NCI-H2227 (cell line): Measurements from ENCODE around the gene SLC15A1.
"Not testable (repeated sequence)": the region's sequence is repeated elsewhere in the genome, so short reads cannot be mapped to it uniquely, and the experiment has no call there.

Source experiments
- DNase-seq: peaks from one replicate; lab custom pipeline; 2025; ENCODE audit not compliant: unreplicated experiment; lab: John Stamatoyannopoulos, UW

SLC15A1 gene

GRCh38 chr13:98664510-98664909 is 88.0 kb downstream of the SLC15A1 start:
- no peak for DNase-seq

- DNase-seq: no peak
Measured at GRCh38 chr13:98664047-98664446, 88.4 kb downstream of the SLC15A1 start.

GRCh38 chr13:98658131-98658530 is 94.3 kb downstream of the SLC15A1 start:
- no peak for DNase-seq

GRCh38 chr13:98657506-98658085 is 94.9 kb downstream of the SLC15A1 start:
- DNase-seq: no peak

DNA sequence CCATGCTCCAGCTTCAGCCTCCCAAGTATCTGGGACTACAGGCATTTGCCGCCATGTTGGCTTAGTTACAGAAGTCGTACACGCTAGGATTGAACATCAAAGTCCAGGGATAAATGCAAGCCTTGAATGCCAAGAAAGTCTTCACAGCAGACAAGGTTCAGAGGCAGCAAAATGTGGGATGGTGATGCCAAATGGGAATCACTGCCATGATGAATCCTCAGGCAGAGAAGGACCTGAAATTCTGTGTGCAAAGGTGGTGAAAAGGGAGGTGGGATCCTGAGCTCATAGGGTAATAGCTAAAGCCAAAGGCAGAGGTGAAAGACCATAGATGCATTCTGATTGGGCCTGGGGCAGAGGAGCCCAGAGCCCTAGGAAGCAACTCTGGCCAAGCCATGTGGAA is 96.2 kb downstream of the SLC15A1 start:
- no peak for DNase-seq

DNA sequence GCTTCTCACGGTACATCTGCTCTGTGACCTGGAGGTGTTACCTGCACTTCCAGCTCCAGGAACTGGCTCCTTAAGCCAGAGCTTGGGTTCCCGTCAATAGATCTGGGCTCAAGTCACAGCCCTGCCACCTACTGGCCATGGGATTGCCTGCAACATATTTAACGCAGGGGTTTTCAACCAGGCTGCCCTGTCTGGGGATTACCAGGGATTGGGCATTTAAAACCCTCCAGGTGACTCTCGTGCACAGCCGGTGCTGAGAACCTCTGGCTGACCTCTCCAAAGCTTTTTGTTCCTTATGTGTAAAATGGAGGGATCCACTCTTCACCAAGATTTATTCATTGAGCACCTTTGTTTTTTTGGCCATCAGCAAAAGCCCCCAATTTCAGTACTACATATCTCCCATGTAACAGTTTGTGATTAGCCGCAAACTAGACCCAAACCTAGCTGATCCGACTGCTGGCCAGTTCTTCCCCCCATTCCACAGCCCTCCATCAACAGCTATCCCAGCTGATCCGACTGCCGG is 98.9 kb downstream of the SLC15A1 start:
- DNase-seq: peak; percentile 79

GRCh38 chr13:98652721-98653462 is 99.6 kb downstream of the SLC15A1 start:
- DNase-seq: no peak

- no peak for DNase-seq
Measured at GRCh38 chr13:98652276-98652675, 100.2 kb downstream of the SLC15A1 start.

- DNase-seq: no peak
Measured at GRCh38 chr13:98651744-98652143, 100.7 kb downstream of the SLC15A1 start.

GRCh38 chr13:98650396-98651107 is 101.9 kb downstream of the SLC15A1 start:
- no peak for DNase-seq

DNA sequence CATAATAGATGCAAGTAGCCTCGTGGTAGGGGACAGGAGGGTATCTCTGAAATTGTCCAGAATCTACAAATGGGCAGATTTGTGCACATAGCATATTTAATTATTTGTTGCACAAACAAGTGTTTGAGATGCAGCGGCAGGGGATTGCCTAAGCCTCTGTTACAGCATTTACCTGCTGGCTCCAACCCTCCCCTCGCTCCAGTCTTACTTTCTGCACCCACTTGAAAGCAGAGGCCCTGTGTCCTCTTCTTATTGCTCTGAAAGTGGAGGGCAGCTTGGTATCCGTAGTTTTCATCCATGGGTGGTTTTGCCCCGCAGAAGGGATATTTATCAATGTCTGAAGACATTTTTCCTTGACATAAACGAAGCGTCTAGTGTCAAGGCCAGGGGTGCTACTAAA is 102.6 kb downstream of the SLC15A1 start:
- no peak for DNase-seq

GRCh38 chr13:98648686-98649085 is 103.8 kb downstream of the SLC15A1 start:
- no peak for DNase-seq

DNA sequence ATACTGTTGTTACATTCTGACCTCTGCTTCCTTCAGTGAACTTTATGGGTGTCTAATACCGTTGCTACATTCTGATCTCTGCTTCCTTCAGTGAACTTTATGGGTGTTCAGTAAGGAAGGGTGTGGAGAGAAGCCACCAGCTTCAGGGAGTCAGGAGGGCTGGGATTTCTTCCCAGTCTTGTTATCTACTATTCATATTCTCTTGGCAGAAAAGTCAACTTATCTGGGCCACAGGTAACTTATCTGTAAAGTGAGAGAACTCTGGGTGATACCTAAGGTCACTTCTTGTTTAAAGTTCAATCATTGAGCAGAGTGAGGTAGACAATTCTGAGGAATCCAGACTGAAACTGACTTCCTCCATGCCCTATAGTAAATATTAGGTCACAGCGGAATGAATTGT is 104.3 kb downstream of the SLC15A1 start:
- DNase-seq: no peak

DNA sequence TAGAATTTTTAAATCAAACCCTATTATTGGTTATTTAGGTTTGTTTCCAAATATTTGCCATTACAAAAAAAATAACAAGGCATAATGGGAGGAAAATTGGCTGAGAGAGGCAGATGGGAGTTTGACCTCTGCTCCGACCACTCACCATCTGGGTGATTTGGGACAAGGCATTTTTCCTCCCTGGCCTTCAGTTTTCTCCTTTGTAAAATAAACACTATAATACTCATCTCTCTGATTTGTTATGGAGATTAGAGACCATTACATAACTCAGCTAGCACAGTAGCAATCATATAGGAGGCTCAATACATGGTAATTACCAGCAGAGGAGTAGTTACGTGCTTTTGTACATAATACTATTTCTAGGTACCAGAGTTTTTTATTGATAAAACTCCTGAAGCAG is 105.4 kb downstream of the SLC15A1 start:
- no peak for DNase-seq

DNA sequence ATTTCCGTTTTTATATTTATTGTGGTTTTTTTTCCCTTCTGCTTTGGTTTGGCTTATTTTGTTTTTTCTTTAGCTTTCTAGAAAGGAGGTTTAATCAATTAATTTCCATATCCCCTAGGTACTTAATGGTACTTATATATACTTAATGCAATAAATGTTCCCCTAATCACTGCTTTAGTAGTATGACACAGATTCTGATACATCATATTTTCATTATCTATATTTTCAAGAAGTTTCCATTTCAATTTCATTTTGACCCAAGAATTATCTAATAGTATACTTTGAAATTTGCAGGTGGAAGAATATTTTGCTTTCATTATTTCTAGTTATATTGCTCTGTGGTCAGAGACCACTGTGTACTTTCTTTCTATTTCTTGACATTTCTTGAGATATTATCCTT is 109.0 kb downstream of the SLC15A1 start:
- no peak for DNase-seq

DNA sequence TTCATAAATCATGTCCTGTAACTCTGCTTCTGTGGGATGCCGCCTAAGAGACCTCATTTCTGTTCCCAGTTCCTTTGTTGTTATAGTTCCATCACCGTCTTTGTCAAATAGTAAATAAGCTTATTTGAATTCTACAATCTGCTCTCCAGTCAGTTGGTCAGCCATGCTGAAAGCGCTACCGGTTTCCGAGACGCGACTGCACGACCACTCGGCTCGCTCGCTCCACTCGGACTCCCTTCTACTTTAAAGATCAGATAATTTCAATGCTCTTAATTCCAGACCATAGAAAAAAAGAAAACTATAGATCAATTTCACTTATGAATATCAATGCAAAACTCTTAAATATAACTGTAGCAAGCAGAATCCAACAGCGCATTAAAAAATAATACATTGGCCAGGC is 111.4 kb downstream of the SLC15A1 start:
- no peak for DNase-seq

DNA sequence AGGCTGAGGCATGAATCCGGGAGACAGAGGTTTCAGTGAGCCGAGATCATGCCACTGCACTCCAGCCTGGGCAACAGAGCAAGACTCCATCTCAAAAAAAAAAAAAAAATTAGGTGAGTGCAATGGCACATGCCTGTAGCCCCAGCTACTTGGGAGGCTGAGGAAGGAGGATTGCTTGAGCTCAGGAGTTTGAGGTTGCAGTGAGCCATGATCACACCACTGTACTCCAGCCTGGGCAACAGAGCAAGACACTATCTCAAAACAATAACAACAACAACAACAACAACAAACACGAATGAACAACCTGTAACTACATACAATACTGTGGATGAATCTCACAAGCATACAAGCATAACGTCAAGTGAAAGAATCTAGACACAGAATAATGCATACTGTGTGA is 112.7 kb downstream of the SLC15A1 start:
- DNase-seq: not testable (repeated sequence)

DNA sequence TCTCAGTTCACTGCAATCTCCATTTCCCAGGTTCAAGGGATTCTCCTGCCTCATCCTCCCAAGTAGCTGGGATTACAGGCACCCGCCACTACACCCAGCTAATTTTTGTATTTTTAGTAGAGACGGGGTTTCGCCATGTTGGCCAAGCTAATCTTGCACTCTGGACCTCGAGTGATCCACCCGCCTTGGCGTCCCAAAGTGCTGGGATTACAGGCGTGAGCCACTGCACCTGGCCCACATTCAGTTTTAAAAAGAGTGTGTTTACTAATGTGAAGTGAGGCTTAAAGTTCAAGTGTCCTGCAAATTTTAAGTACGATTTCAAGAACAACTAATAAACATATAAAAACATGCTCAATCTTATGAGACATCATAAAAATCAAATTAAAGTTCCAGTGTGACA is 114.1 kb downstream of the SLC15A1 start:
- DNase-seq: not testable (repeated sequence)
